Breast epithelium (tissue), 4 donors: ENCODE measurements around the gene UBA7. TPM values are rescaled to one million over a fixed set of nuclear protein-coding genes. Genes with fewer than 3 reads are reported as not detected.
A peak's percentile ranks its signal among the peaks of the same experiment; 100 is the strongest.

Experiments used
- DNase-seq, 2 donors: peaks; one replicate each; pipeline ENCODE4 v3.0.0-alpha.2; 2019; ENCODE audit warnings: low spot score in 2 of 2
- H3K27ac ChIP-seq, 2 donors: fragments of 200-600 bp; sonication (generic) in 1 of 2; one replicate each; pipeline ENCODE4 v1.5.1; 2016 to 2019; ENCODE audit warnings: mild to moderate bottlenecking in 1 of 2
- H3K27me3 ChIP-seq, 2 donors: fragments of 200-600 bp; sonication (generic) in 1 of 2; one replicate each; pipeline versions ENCODE4 v1.5.1 to v1.6.0; 2017 to 2019; ENCODE audit warnings: control low read depth in 1 of 2, mild to moderate bottlenecking in 1 of 2
- H3K36me3 ChIP-seq: fragments of 200-600 bp; one replicate; pipeline ENCODE4 v1.5.1; 2019
- H3K4me1 ChIP-seq, 2 donors: fragments of 200-600 bp; sonication (generic); one replicate each; pipeline ENCODE4 v1.5.1; 2016 to 2019; ENCODE audit warnings: control low read depth in 1 of 2
- H3K4me3 ChIP-seq, 3 donors: fragments of 200-600 bp; sonication (generic); 1 replicate in 2 of 3; 2 replicates in 1 of 3; pipeline ENCODE4 v1.5.1; 2016 to 2019; ENCODE audit warnings: mild to moderate bottlenecking in 3 of 3, moderate library complexity in 2 of 3
- H3K9me3 ChIP-seq, 2 donors: fragments of 200-600 bp; sonication (generic) in 1 of 2; one replicate each; pipeline ENCODE4 v1.5.1; 2016 to 2019; ENCODE audit warnings: control low read depth in 1 of 2
- POLR2A ChIP-seq: fragments of 450-650 bp; IDR thresholded peaks from one replicate; pipeline ENCODE4 v1.6.1; 2016; ENCODE audit warnings: antibody characterized with exemption, mild to moderate bottlenecking, moderate library complexity
- POLR2AphosphoS5 ChIP-seq, 3 donors: sonication (generic); formaldehyde crosslinking; IDR thresholded peaks; one replicate each; pipeline ENCODE4 v1.6.1; 2017; ENCODE audit warnings: antibody characterized with exemption in 3 of 3
- intact Hi-C: fragments of 100-400 bp; cut with DNase I; formaldehyde crosslinking; loops from one replicate; pipeline ENCODE4 v1.15.1; 2023; ENCODE audit warnings: low total_unique reads
- total RNA-seq, 3 donors: library from RNA; depleted of rRNA; stranded (reverse); fragments of >200 nt; gene quantifications; one replicate each; pipeline ENCODE4 v1.1.0, GENCODE V29; 2016
- TF ChIP-seq, protein P1 (sequence below), 3 donors: fragments of 450-650 bp; IDR thresholded peaks; one replicate each; pipeline ENCODE4 v1.5.1; 2016 to 2017; ENCODE audit warnings: antibody characterized with exemption in 3 of 3, mild to moderate bottlenecking in 3 of 3, moderate library complexity in 3 of 3

UBA7 gene
- total RNA-seq, 3 donors from 2014 or later = 26.4 to 77.4 (median 50.5) TPM

DNA sequence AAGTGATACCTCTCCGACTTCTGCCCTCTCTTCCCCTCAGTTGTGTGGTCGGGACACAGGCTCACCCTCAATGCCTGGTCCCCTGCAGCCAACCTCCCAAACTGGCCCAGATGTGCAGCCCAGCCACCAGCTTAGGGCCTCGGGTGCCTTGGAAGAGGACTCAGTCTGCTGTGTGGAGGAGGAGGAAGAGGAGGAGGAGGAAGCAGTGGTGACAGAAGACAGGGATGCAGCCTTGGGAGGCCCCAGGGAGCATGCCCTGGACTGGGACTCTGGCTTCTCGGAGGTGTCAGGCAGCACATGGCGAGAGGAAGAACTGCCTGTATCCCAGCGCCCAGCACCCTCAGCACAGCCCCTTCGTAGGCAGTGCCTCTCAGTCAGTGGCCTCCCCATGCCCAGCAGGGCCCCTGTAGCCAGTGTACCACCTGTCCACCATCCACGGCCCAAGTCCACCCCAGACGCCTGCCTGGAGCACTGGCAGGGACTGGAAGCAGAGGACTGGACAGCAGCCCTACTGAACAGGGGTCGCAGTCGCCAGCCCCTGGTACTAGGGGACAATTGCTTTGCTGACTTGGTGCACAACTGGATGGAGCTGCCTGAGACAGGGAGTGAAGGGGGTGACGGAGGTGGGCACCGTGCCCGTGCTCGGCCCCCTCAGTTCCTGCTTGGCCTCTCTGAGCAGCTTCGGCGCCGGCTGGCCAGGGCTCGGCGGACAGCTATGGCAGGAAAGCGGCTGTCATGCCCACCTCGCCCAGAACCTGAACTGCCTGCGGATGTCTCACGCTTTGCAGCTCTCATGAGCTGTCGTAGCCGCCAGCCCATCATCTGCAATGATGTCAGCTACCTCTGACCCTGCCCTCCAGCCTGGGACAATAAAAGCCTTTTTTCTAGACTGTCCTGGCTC is 9.4 kb downstream of the UBA7 start:
- intact Hi-C loops = loop anchor here (5.0 kb wide), 2 partner anchors 38 to 1712 kb away; no protein-coding TSS in a partner anchor
- peaks cover 18 to 29% of the 10 kb centered on the region in 2 donors for H3K4me1 ChIP-seq
- no peaks in the 10 kb centered on the region for H3K9me3 ChIP-seq

DNA sequence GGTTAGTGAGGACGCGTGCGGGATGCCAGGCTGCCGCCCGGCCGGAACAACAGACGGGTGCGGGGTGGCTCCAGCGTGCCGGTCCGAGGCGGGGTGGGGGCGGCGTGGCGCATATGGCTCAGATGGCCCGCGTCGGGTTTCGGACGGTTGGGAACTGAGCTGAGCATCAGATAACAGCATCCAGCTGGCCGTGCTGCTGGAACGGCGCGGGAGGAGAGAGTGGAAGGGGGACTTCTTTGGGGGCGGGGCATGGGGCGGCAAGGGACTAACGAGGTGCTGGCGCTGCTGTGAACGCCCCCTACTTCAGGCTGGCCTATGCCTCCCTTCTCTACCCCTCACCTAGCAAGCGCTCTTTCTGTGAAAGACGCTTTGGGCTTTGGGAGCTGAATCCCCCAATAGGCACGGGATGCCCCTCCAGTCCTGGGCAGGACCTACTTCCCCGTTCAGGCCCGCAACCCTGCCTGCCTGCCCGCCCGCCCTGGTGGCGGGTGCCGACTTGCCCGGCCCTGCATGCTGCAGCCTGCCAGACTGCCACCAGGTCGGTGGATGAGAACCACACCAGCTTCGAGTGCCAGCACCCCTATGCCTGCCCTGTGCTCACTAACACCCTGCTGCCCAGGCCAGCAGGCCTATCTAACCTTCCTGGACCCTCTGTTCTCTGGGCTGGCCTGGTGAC is 10.2 kb downstream of the UBA7 start:
- intact Hi-C loops = loop anchor here (5.0 kb wide), 1 partner anchor 1711 kb away; no protein-coding TSS in a partner anchor
- peak overlapping the region; percentile 80 to 97 for H3K27ac ChIP-seq
- TF ChIP-seq, protein P1, sequence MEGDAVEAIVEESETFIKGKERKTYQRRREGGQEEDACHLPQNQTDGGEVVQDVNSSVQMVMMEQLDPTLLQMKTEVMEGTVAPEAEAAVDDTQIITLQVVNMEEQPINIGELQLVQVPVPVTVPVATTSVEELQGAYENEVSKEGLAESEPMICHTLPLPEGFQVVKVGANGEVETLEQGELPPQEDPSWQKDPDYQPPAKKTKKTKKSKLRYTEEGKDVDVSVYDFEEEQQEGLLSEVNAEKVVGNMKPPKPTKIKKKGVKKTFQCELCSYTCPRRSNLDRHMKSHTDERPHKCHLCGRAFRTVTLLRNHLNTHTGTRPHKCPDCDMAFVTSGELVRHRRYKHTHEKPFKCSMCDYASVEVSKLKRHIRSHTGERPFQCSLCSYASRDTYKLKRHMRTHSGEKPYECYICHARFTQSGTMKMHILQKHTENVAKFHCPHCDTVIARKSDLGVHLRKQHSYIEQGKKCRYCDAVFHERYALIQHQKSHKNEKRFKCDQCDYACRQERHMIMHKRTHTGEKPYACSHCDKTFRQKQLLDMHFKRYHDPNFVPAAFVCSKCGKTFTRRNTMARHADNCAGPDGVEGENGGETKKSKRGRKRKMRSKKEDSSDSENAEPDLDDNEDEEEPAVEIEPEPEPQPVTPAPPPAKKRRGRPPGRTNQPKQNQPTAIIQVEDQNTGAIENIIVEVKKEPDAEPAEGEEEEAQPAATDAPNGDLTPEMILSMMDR (IDR thresholded peaks at IDR 0.05) = peak in 1 of 3 donors; percentile 23
- no peak for TF ChIP-seq POLR2A

More for the DNA sequence above, 9.4 kb downstream of the UBA7 start:
- TF ChIP-seq POLR2AphosphoS5 (IDR thresholded peaks at IDR 0.05) (no peak), POLR2A (no peak)
- TF ChIP-seq, protein P1 (IDR thresholded peaks at IDR 0.05) = no peak
- no peaks in the 10 kb centered on the region for H3K27me3 ChIP-seq
- H3K27ac ChIP-seq = peak overlapping the region; percentile 90 to 97
- peaks cover 4% of the 10 kb centered on the region for H3K36me3 ChIP-seq
- no peak for DNase-seq
- H3K4me3 ChIP-seq = peak overlapping the region; percentile 84 to 90 (median 89)

DNA sequence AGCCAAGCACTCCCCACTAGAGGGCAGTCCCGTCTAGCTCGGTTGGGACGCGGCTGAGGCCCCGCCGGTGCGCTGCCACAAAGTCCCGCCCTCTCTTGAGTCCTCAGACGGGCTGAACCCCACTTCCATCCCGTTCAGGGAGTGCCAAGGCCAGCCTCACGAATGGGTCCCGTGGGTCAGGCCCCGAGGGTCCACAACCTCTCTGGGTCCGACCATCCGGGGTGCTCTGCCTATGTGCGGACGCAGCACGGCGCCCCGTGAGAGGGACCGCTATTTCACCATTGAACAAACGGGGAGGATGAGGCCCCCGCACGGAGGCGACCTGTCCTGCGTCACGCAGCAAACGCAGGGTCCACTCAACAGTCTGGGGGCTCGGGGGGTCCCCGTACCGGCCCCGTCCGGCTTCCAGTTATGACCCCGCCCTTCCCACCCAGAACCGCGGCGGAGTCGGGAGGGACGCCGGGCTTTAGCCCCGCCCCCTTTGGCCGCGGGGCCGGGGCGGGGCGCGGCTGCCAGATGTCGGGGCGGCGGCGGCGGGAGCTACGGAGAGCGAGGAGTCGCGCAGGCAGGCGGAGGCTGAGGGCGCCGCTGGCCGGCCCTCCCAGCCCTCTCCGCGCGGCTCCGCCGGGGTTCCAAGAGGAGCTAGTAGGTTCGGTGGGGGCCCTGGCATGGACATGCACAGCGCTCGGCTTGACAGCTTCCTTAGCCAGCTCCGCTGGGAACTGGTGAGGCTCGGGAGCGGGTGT is 10.9 kb downstream of the UBA7 start, which contains the start of gene INKA1:
Gene INKA1 (plus strand): TSS at position 543 of the 746 bp plus-strand sequence. CDS start 132 bp downstream, at position 675.
- TF ChIP-seq, protein P1 (IDR thresholded peaks at IDR 0.05) = peak; percentile 77 to 91 (median 88)
- TF ChIP-seq POLR2A (no peak), POLR2AphosphoS5 (IDR thresholded peaks at IDR 0.05) (peak in 2 of 3 donors; percentile 53 to 63)
- peaks cover 18 to 29% of the 10 kb centered on the region in 2 donors for H3K4me1 ChIP-seq
- peak; percentile 80 to 90 for DNase-seq
- peak within 1 kb of the TSS; percentile 80 to 97 for H3K27ac ChIP-seq
- no peaks in the 10 kb centered on the region for H3K9me3 ChIP-seq
- H3K36me3 ChIP-seq = no peaks in the 10 kb centered on the region
- intact Hi-C loops = loop anchor here (5.0 kb wide), 1 partner anchor 1711 kb away; no protein-coding TSS in a partner anchor
- H3K4me3 ChIP-seq = peak within 1 kb of the TSS; percentile 84 to 90 (median 89)
- H3K27me3 ChIP-seq = no peaks in the 10 kb centered on the region

More for the DNA sequence above, 10.2 kb downstream of the UBA7 start:
- peak in 1 of 2 donors; percentile 76 for DNase-seq
- Histone ChIP-seq H3K27me3 (no peaks in the 10 kb centered on the region), H3K4me3 (peak overlapping the region; percentile 84 to 90 (median 89)), H3K36me3 (no peaks in the 10 kb centered on the region), H3K9me3 (no peaks in the 10 kb centered on the region), H3K4me1 (peaks cover 18 to 29% of the 10 kb centered on the region in 2 donors)

DNA sequence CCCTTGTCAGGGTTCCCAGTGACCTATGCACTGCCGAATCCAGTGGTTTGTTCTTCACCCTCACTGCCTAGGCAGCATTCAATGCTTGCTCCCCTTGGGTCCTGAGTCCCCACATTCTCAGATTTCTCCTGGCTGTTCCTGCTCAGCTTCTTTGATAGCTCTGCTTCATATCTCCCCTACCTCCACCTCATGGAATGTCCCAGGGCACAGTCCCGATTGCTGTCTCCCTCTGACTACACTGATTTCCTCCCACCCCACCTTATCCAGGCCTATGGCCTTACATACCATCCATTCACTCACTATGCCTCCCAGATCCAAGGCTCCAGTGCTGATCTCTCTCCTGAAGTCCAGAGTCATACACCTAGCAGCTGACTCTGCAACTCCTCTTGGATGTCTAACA is 12.6 kb downstream of the UBA7 start:
- H3K27ac ChIP-seq = no peak overlapping the region
- intact Hi-C loops = loop anchor here (5.0 kb wide), 1 partner anchor 1709 kb away; no protein-coding TSS in a partner anchor

More for the DNA sequence above, 12.6 kb downstream of the UBA7 start:
- H3K9me3 ChIP-seq = no peaks in the 10 kb centered on the region
- H3K4me3 ChIP-seq = no peak overlapping the region
- DNase-seq = no peak
- peaks cover 14 to 26% of the 10 kb centered on the region in 2 donors for H3K4me1 ChIP-seq
- no peaks in the 10 kb centered on the region for H3K27me3 ChIP-seq
- TF ChIP-seq POLR2A = no peak
- TF ChIP-seq, protein P1 (IDR thresholded peaks at IDR 0.05) = no peak
- no peak for TF ChIP-seq POLR2AphosphoS5 (IDR thresholded peaks at IDR 0.05)
- H3K36me3 ChIP-seq = no peaks in the 10 kb centered on the region
